Posterior cingulate gyrus (tissue), 11 donors: ENCODE data around the gene GCNT2.

ENCODE experiments used
- DNase-seq, 10 donors: peaks; one replicate each; pipeline versions ENCODE4 v3.0.0 to v3.0.0-alpha.2; 2020 to 2021; ENCODE audit warnings: mixed read lengths in 3 of 10
- intact Hi-C: fragments of 100-400 bp; cut with DNase I; formaldehyde crosslinking; loops from one replicate; pipeline ENCODE4 v1.15.1; 2023

Gene GCNT2

DNA sequence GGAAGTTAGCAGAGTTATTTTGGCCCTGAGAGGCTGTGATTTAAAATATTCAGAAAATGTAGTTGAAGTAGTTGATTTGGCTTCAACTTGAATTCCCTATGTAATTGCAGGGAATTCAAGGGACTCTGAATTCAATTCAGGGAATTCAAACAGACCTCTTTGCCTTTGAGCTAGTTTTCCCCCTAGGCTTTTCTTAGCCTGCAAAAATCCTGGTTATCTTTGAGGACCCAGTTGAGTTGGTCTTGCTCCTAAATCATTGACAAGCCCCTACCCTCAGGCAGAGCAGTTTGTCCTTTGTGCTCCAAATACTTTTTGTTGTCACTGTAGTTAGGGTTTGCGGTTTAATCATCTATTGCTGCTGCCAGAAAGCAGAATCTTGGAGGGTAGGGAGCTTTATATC is 20.4 kb downstream of the GCNT2 start:
- no peak for DNase-seq

DNA sequence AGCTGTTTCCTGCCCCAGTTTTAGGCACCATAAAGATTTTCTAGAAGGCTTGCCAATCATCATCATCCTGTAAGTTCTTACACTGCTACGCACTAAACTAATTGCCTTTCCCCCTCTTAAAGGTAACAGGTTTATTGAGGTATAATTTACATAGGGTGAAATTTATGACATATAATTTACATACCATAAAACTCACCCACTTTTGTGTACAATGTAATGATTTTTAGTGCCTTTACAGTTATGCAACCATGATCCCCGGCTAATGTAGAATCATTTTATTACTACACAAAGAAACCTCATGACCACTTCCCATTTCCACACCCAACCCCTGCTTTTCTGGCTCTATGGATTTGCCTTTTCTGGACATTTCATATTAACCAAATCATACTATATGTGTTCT is 21.1 kb downstream of the GCNT2 start:
- DNase-seq, result no peak
- intact Hi-C loops, result no loop called here

More for the DNA sequence above, 20.4 kb downstream of the GCNT2 start:
- intact Hi-C loops, result no loop called here

DNA sequence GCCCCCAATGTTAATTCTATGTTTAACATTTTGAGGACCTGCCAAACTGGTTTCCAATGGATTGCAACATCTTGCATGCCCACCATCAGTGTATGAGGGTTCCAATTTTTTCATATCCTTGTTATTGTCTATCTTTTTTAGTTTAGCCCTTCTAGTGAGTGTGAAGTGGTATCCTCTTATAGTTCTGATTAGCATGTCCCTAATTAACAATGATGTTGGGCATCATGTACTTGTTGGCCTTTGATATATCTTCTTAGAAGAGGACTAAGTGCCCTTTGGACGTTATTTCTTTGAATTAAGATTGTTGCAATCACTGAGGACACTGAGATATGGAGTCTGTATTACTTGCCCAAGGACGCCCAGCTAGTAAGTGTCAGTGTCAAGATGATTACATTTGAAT is 22.3 kb downstream of the GCNT2 start:
- intact Hi-C loops, result no loop called here
- DNase-seq, result no peak

DNA sequence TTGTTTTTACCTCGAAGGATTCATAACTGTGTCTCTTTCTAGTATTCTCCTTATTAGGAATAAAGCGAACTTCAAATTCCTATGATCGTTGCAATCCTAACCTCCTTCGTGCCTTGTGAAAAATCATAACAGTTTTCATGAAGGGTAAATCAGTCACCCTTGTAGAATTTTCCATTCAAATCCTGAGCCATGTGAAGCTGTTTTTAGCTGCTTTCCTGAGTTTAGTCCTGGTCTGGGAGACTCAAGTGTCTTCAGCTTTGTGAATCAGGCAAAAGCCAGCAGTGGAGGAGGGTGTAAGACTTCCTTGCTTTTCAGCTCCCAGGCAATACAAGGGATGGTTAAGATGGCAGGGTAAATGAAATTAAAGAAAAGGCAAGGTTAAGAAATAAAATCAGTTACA is 24.3 kb downstream of the GCNT2 start:
- DNase-seq, result no peak
- intact Hi-C loops, result no loop called here

GRCh38 chr6:10547809-10548208 is 26.7 kb downstream of the GCNT2 start:
- DNase-seq, result no peak
- intact Hi-C loops, result no loop called here

GRCh38 chr6:10550764-10551163 is 29.6 kb downstream of the GCNT2 start:
- intact Hi-C loops, result no loop called here

GRCh38 chr6:10552270-10552810 is 31.2 kb downstream of the GCNT2 start:
- intact Hi-C loops, result no loop called here
- no peak for DNase-seq

More at GRCh38 chr6:10550764-10551163, 29.6 kb downstream of the GCNT2 start:
- no peak for DNase-seq

DNA sequence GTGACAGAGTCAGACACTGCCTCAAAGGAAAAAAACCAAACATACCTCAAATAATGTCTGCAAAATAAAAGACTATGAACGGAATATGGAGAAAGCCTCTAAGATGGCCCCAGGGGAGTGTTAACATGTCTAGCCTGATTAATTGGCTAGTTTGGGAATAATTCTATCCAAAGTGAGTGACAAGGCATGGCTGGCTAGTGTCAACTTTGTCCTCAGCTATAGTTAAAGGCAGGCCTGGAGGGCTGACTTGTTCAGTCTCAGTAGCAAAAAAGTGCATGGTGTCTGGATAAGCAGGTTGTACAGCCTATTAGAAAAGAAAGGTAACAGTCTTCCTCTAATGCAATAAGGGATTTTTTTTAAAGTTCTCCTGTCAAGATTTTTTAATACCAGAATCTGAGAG is 32.7 kb downstream of the GCNT2 start:
- intact Hi-C loops, result no loop called here
- DNase-seq, result no peak

DNA sequence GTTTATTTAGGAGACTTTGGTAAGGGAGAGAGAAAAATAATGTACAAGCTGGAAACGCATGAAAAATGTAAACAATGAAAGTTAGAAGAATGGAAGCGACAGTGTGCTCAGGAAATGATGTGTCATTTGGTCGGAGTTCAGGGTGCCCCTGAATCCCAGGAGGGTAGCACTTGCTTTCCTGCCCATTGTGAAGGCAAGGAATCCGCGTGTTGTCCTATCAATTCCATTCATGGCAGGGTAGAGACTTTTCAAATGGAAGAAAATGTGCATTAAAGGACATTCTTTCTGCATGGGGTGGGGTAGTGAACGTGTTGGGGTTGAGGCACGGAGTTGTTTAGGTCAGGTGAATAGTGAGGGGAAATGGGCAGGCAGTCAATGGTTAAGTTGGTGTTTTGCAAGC is 33.7 kb downstream of the GCNT2 start:
- DNase-seq, result no peak
- intact Hi-C loops, result no loop called here

DNA sequence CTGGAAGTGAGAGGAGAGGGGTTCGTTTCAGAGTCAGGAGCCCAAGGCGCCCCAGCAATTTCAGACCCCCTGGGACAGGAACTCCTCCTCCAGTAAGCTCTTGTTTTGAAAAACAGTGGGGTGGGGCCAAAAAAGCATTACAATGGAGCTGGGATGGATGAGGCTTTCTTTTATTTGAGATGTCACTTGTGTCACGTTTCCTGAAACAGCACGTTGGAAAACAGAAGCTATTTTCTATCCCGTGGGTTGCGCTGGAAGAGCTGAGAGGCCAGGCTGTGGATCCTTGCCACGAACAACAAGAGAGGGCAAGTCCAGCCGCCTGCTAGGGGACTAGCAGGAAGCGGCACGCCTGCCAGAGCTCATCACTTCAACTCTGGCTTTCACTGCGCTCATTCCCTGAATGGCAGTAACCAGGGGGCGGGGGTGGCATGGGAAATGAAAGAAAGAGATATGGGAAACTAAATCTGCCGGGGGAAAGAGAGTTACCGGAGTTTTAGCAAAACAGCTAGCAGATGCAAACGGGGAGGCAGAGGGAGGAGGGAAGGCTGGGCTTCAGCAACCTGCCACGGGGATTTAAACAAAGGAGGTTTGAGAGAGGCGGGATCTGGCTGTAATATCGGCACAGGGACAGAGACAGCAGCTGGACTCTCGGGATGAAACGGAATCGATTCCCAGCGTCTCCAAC is 34.6 kb downstream of the GCNT2 start:
- intact Hi-C loops, result no loop called here
- DNase-seq, result peak in 8 of 10 donors; percentile 13 to 91 (median 54)

GRCh38 chr6:10556589-10556988 is 35.4 kb downstream of the GCNT2 start:
- intact Hi-C loops, result no loop called here
- DNase-seq, result no peak

DNA sequence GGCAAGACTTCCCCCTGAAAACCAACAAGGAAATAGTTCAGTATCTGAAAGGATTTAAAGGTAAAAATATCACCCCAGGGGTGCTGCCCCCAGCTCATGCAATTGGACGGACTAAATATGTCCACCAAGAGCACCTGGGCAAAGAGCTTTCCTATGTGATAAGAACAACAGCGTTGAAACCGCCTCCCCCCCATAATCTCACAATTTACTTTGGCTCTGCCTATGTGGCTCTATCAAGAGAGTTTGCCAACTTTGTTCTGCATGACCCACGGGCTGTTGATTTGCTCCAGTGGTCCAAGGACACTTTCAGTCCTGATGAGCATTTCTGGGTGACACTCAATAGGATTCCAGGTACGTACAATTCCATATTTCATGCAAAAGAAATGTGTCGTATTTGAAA is 35.8 kb downstream of the GCNT2 start:
- no peak for DNase-seq
- intact Hi-C loops, result no loop called here

DNA sequence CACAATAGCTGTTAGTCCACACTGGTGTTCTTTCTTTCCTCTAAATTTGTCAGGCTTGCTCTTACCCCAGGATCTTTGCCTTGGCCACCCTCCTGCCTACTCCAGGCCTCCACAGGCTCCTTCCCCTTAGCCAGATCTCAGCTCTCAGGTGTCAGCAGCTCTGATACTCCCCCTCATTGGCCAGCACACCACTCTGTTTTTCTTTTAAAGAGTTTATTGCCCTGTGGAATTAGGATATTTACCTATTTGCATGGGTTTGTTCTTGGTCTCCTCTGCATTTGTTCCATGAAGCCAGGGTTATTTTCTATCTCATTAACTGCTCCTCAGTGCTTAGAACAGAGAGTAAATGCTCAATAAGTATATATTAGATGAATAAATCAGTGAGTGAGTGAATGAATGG is 36.8 kb downstream of the GCNT2 start:
- no peak for DNase-seq
- intact Hi-C loops, result no loop called here

- DNase-seq, result peak in 1 of 10 donors; percentile 50
- intact Hi-C loops, result no loop called here
Observed at GRCh38 chr6:10558565-10558964, 37.4 kb downstream of the GCNT2 start.

DNA sequence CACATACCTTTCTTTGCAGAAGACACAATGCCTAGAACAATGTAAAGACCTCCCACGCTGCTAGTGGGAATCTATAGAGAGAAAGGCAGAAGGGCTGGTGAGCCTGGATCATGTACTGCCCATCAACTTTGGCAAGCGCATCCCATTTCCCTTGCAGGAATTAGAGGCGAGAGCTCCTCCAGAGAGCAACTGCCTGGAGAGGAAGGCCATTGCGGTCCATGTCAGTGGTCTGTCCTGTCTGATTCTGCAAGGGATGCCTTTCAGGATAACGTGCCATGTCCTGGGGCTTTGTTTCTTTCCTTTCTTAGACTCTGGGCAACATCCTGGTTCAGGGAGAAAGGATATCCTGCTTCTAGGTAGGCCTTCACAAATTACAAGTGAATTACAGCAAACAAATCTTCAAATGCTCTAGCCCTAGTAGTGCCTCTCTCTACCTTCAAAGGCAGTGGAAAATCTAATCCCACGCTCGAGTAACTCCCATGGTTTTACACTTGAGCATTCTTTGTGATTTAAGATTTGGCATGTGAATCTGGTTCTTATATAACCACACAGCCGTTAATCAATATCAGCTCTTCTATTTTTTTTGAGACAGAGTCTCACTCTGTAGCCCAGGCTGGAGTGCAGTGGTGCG is 38.5 kb downstream of the GCNT2 start:
- no peak for DNase-seq
- intact Hi-C loops, result no loop called here

GRCh38 chr6:10561611-10562199 is 40.6 kb downstream of the GCNT2 start:
- no peak for DNase-seq
- intact Hi-C loops, result no loop called here

GRCh38 chr6:10564975-10565673 is 44.0 kb downstream of the GCNT2 start:
- intact Hi-C loops, result no loop called here
- no peak for DNase-seq

DNA sequence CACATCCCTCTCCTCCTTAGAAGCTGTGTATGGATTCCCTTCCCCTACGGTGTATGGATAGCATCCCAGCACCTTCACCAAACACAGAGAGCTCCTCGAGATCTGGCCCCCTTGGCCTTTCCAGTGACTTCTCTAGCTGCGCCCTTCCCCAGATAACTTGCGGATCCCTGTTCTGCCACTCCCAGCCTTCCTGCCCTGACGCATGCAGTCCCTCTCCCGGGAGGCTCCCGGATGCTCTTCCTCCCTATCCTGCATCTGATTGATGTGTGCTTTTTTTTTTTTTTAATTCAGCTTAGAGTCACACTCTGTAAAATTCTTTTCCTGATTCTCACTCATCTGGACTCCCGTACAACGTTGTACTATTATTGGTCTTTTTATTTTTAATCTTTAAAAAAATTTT is 44.8 kb downstream of the GCNT2 start:
- DNase-seq, result no peak
- intact Hi-C loops, result no loop called here

DNA sequence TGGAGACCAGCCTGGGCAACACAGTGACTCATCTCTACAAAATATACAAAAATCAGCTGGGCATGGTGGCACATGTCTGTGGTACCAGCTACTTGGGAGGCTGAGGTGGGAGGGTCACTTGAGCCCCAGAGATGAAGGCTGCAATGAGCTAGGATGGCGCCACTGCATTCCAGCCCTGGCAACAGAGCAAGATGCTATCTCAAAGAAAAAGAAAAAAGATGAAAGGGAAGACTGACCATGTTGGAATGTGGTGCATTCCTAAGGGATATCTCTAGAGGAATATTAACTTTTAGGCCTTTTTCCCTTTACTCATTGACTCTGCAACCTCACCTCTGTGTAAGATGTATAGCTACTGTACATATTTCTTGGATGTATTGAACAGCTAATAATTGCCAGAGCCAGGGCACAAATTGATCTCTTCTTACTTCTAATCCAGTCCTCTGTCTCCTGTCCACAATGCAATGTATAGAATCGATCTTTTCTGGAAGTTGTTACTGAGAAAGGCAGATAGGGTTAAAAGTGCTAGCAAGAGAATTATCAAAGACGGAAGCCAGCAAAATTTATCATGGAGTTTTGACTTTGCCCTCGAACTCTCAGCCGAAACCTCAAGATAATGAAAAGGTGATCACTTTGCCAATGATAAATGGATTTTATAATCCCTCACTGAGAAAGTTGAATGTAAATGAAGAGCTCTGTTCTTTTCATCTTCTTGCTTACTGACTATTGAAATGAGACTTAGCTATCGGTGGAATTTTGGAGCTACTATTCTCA is 46.3 kb downstream of the GCNT2 start:
- intact Hi-C loops, result no loop called here
- no peak for DNase-seq

DNA sequence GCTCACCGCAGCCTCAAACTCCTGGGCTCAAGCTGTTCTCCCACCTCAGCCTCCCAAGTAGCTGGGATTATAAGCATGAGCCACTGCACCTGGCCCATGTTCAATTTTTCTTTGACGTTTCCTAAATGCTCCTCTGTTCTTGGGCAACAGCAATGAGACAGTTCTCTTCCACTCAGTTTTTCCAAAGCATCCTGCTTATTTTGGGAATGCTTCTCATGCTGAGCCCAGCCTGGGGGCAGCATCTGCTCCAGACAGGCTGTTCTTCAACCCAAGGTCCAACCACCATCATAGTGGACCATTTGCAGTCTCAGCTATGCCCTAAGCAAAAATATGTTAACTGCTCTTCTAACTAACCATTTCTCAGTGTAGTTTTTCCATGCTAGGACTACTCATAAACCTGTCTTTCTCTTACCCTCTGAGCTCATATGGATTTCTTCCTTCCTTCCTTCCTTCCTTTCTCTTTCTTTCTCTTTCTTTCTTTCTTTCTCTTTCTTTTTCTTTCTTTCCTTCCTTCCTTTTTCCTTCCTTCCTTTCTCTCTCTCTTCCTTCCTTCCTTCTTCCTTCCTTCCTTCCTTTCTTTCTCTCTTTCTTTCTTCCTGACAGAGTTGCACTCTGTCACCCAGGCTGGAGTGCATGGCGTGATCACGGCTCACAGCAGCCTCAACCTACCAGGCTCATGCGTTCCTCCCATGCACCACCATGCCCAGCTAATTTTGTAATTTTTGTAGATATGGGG is 48.4 kb downstream of the GCNT2 start:
- DNase-seq, result no peak
- intact Hi-C loops, result no loop called here
